Measurements from ENCODE around the gene IFFO2.

DNA sequence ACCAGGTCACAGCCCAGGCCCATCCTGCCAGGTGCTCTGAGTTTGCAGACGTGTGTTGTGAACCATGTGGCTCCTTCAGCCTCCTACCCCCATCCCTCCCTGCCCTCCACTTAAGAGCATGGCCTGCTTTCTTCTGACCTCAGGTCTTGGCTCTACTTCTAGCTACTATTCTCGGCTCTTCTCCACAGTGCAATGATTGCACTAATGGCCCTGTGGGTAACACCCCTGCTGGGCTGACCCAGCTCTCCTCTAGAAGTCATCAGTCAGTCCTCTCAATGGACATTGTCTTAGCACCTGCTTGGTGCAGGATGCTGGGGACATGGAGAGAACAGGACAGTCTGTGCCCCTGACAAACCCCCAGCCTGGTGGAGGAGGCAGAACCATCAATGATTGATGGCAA is 22.2 kb upstream of the IFFO2 start:
- TF ChIP-seq POLR2A (IDR thresholded peaks at IDR 0.05; ENCODE audit: low read length): no peak
- TF ChIP-seq GATA1 (IDR thresholded peaks at IDR 0.05; ENCODE audit: low read depth, low read length): no peak
